Heart left ventricle (tissue), 16 donors: Measurements from ENCODE around the gene SFXN1. TPM values are rescaled to one million over a fixed set of nuclear protein-coding genes. Genes with fewer than 3 reads are reported as not detected.

Source experiments
- ATAC-seq, 4 donors: fragments of 200-7000 bp; cut with Tn5 transposase; one replicate each; pipeline ENCODE4 v1.9.1; 2020 to 2022; ENCODE audit warnings: moderate library complexity in 4 of 4, mild to moderate bottlenecking in 3 of 4, moderate number of reproducible peaks in 1 of 4
- DNase-seq, 5 donors: peaks; one replicate each; pipeline ENCODE4 v3.0.0-alpha.2; 2020
- H3K27ac ChIP-seq, 12 donors: fragments of 200-600 bp; sonication (generic) in 4 of 12; one replicate each; pipeline versions ENCODE4 v1.5.0 to v1.8.0; 2016 to 2022; ENCODE audit warnings: mild to moderate bottlenecking in 2 of 12
- H3K27me3 ChIP-seq, 9 donors: fragments of 200-600 bp; sonication (generic) in 2 of 9; one replicate each; pipeline versions ENCODE4 v1.5.1 to v1.8.0; 2016 to 2022; ENCODE audit warnings: mild to moderate bottlenecking in 3 of 9
- H3K36me3 ChIP-seq, 9 donors: fragments of 200-600 bp; sonication (generic) in 2 of 9; one replicate each; pipeline versions ENCODE4 v1.5.0 to v1.8.0; 2018 to 2022; ENCODE audit warnings: mild to moderate bottlenecking in 2 of 9
- H3K4me1 ChIP-seq, 12 donors: fragments of 200-600 bp; sonication (generic) in 4 of 12; one replicate each; pipeline versions ENCODE4 v1.5.0 to v1.8.0; 2016 to 2022; ENCODE audit warnings: mild to moderate bottlenecking in 3 of 12
- H3K4me3 ChIP-seq, 12 donors: fragments of 200-600 bp; sonication (generic) in 4 of 12; one replicate each; pipeline versions ENCODE4 v1.5.0 to v1.8.0; 2017 to 2022; ENCODE audit warnings: mild to moderate bottlenecking in 9 of 12, moderate library complexity in 4 of 12
- H3K9me3 ChIP-seq, 12 donors: fragments of 200-600 bp; sonication (generic) in 4 of 12; one replicate each; pipeline versions ENCODE4 v1.5.0 to v1.8.0; 2016 to 2022; ENCODE audit warnings: mild to moderate bottlenecking in 1 of 12
- CTCF ChIP-seq, 12 donors: fragments of 200-600 bp; sonication (generic) in 4 of 12; IDR thresholded peaks; one replicate each; pipeline versions ENCODE4 v1.5.0 to v1.8.0; 2018 to 2022; ENCODE audit warnings: antibody characterized with exemption in 12 of 12, mild to moderate bottlenecking in 5 of 12
- POLR2A ChIP-seq, 2 donors: fragments of 450-650 bp; IDR thresholded peaks; one replicate each; pipeline ENCODE4 v1.6.1; 2017; ENCODE audit warnings: antibody characterized with exemption in 2 of 2, mild to moderate bottlenecking in 2 of 2, moderate library complexity in 2 of 2
- WGBS, 4 donors: extraction: QIAGEN DNeasy Blood & Tissue Kit in 2 of 4; methylation state at CpG; one replicate each; pipeline versions ENCODE4 v1.1.5 to v1.1.7; 2013 to 2018; 5-methylcytosine and 5-hydroxymethylcytosine counted together
- intact Hi-C, 10 donors: fragments of 100-400 bp; cut with DNase I; formaldehyde crosslinking; loops; one replicate each; pipeline versions ENCODE4 v1.11.1 to v1.14.2; 2022
- polyA plus RNA-seq, 2 donors: library from polyadenylated mRNA; stranded (reverse); fragments of 200-250 nt; gene quantifications; one replicate each; pipeline ENCODE4 v1.2.3, GENCODE V29; 2013
- total RNA-seq, 9 donors: library from RNA; depleted of rRNA in 2 of 9; stranded (reverse); fragments of >200 nt in 2 of 9; fragmentation: NEBNext Ultra II Directional in 3 of 9; extraction: Animal tissue kit (Norgen Biotek cat#: 25700) in 3 of 9; gene quantifications; one replicate each; pipeline versions ENCODE4 v1.1.0 to v1.2.4, GENCODE V29; 2016 to 2023
- donor health status: ischemic (EF 13 %, LVEDD 7.1; RV severe dilation, severe dysfunction).
- donor health status: healthy with polysubstance abuse.
- donor health status: DM: no; HTN: yes; CAD: no.
- donor health status: DM: no; HTN: no; CAD: no.
- donor health status: ischemic (EF 25% LVEDD 6.9; RV normal size, moderate dysfunction).
- donor health status: ischemic (EF 25% LVEDD 5.7; RV mildly dilated, moderate dysfunction).
- donor health status: healthy.
- donor health status: DM: yes; HTN: yes; CAD: no.
- donor health status: ischemic (EF 35%, LVEDD 5.7; RV mildly dilated, moderate dysfunction).
- donor health status: nonischemic (EF 11% LVEDD 7.7; RV severe dilation, severe dysfunction).
- donor health status: DM: yes; HTN: yes; CAD: no.
- donor health status: PGD.
- donor health status: ischemic (EF 29% LVEDD 5.4; RV normal size, mild dysfunction).
- donor health status: nonischemic (EF 23%, LVEDD 6.1; RV moderate dilation, normal function).

Gene SFXN1
- total and polyA plus RNA-seq, 11 donors, result 13.8 to 42.9 (median 32.5) TPM

GRCh38 chr5:175554296-175554695 is 75.9 kb downstream of the SFXN1 start:
- 82 to 89% (median 85%) methylated on average over 8 of the region's 8 CpGs for WGBS, 4 donors
- ATAC-seq (no peak), DNase-seq (no peak)
- no peak for TF ChIP-seq CTCF (IDR thresholded peaks at IDR 0.05)
- no peak for TF ChIP-seq POLR2A (IDR thresholded peaks at IDR 0.05)
- H3K9me3 ChIP-seq, result no peaks in the 10 kb centered on the region
- H3K4me3 ChIP-seq, result no peak overlapping the region
- H3K27ac ChIP-seq, result no peak overlapping the region
- peaks cover 0 to 21% (median 0%) of the 10 kb centered on the region in 12 donors for H3K4me1 ChIP-seq
- intact Hi-C loops, result no loop called here
- H3K27me3 ChIP-seq, result peaks cover 0 to 4% (median 0%) of the 10 kb centered on the region in 9 donors
- H3K36me3 ChIP-seq, result no peaks in the 10 kb centered on the region

DNA sequence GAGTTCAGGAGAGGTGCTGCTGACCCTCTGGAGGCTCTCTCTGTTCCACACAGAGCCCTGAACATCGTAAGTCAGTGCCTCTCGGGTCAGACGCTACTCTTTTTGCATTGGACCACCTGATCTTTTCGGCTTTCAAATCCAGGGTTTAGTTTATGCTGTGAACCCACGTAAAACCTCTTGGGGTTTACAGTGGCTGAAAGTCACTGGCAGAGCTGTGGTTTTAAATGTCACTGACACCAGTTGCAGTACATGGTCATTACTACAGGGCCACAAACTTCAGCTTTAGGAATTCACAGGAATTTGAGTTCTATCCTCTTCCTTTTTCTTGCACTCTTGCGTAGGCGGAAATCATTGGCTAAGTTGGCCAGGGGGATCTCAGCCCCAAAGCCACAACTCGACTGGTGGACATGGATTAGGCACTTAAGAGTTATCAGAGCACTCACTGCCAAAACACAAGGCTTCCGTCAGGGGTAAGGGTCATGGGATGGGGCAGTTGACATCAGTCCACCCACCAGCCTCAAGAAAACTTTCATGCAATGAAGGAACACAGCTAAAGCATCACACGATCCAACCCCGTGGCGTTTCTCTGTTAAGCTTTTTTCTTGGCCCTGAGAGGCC is 76.9 kb downstream of the SFXN1 start:
- no peak for TF ChIP-seq CTCF (IDR thresholded peaks at IDR 0.05)
- no peak for TF ChIP-seq POLR2A (IDR thresholded peaks at IDR 0.05)
- 79 to 87% (median 81%) methylated on average over 12 of the region's 12 CpGs for WGBS, 4 donors
- Histone ChIP-seq H3K27me3 (peaks cover 0 to 4% (median 0%) of the 10 kb centered on the region in 9 donors), H3K9me3 (no peaks in the 10 kb centered on the region), H3K27ac (no peak overlapping the region), H3K4me3 (no peak overlapping the region), H3K4me1 (peaks cover 0 to 17% (median 0%) of the 10 kb centered on the region in 12 donors), H3K36me3 (no peaks in the 10 kb centered on the region)
- DNase-seq (no peak), ATAC-seq (no peak)
- intact Hi-C loops, result no loop called here

DNA sequence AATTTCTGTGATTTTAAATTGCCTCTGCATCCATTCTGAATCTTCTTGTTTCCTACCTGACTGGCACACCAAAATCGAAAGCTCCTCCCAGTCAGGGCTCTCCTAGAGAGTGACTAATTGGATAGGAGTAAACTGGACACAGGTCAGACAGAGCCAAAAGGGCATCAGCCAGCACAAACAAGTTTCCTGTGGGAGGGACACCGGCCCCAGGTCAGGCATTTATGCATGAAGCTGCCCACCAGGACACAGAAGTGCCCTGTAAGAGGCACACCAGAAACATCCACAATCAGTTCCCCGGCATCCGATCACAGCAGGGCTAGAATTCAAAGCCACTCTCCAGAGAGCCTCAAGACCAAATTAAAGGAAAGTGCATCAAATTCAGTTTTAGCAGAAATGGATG is 78.4 kb downstream of the SFXN1 start:
- H3K36me3 ChIP-seq, result no peaks in the 10 kb centered on the region
- WGBS, 4 donors, result 49 to 66% (median 59%) methylated on average over 4 of the region's 4 CpGs
- ATAC-seq, result no peak
- no peak overlapping the region for H3K27ac ChIP-seq
- peaks cover 0 to 6% (median 0%) of the 10 kb centered on the region in 12 donors for H3K4me1 ChIP-seq
- H3K27me3 ChIP-seq, result peaks cover 0 to 4% (median 0%) of the 10 kb centered on the region in 9 donors
- intact Hi-C loops, result no loop called here
- H3K9me3 ChIP-seq, result no peaks in the 10 kb centered on the region
- H3K4me3 ChIP-seq, result no peak overlapping the region
- TF ChIP-seq CTCF (IDR thresholded peaks at IDR 0.05) (no peak), POLR2A (IDR thresholded peaks at IDR 0.05) (no peak)
- no peak for DNase-seq

- WGBS, 4 donors, result 72 to 84% (median 78%) methylated on average over 5 of the region's 5 CpGs
- no peak overlapping the region for H3K4me3 ChIP-seq
- H3K9me3 ChIP-seq, result no peaks in the 10 kb centered on the region
- H3K27me3 ChIP-seq, result peaks cover 0 to 4% (median 0%) of the 10 kb centered on the region in 9 donors
- H3K27ac ChIP-seq, result no peak overlapping the region
- DNase-seq (no peak), ATAC-seq (no peak)
- H3K36me3 ChIP-seq, result no peaks in the 10 kb centered on the region
- intact Hi-C loops, result no loop called here
- no peak for TF ChIP-seq POLR2A (IDR thresholded peaks at IDR 0.05)
- no peak for TF ChIP-seq CTCF (IDR thresholded peaks at IDR 0.05)
- no peaks in the 10 kb centered on the region for H3K4me1 ChIP-seq
Observed at GRCh38 chr5:175557778-175558177, 79.4 kb downstream of the SFXN1 start.
